ENCODE measurements around the gene PDLIM3. TPM values are rescaled to one million over a fixed set of nuclear protein-coding genes. Genes with fewer than 3 reads are reported as not detected.

The PDLIM3 gene
- total and polyA plus RNA-seq, 2 of the 13 experiments (the other 11 are each of a cell fraction or from before 2014, with no cell fraction given), result 5.9 to 14.0 TPM

GRCh38 chr4:185567381-185568376 lies 32.4 kb upstream of the PDLIM3 start (continued):
- no peak for TF ChIP-seq HNRNPH1 (optimal IDR thresholded peaks at IDR 0.05; ENCODE audit: low read depth, low read length)
- TF ChIP-seq ZNF501 (CRISPR knock-in tag; IDR thresholded peaks at IDR 0.05), result no peak; the same call in 1 of the 2 replicates
- no peak for TF ChIP-seq LCORL (IDR thresholded peaks at IDR 0.05)
- no peak for TF ChIP-seq LCORL (CRISPR knock-in tag; IDR thresholded peaks at IDR 0.05)
- TF ChIP-seq ZXDC (CRISPR knock-in tag; IDR thresholded peaks at IDR 0.05), result no peak
- no peak for TF ChIP-seq SOX6 (IDR thresholded peaks at IDR 0.05)
- TF ChIP-seq SOX6 (CRISPR knock-in tag; IDR thresholded peaks at IDR 0.05), result peak; percentile 78; the same call in 1 of the 2 replicates
- TF ChIP-seq CREBL2 (CRISPR knock-in tag; IDR thresholded peaks at IDR 0.05; ENCODE audit: borderline replicate concordance), result no peak
- no peak for TF ChIP-seq LBX2 (CRISPR knock-in tag; IDR thresholded peaks at IDR 0.05; ENCODE audit: borderline replicate concordance)
- TF ChIP-seq ZBTB14 (CRISPR knock-in tag; IDR thresholded peaks at IDR 0.05), result no peak
- TF ChIP-seq MBNL3 (CRISPR knock-in tag; conservative IDR thresholded peaks at IDR 0.05), result no peak
- TF ChIP-seq THAP8 (CRISPR knock-in tag; IDR thresholded peaks at IDR 0.05; ENCODE audit: borderline replicate concordance), result no peak
- TF ChIP-seq CENPT (CRISPR knock-in tag; IDR thresholded peaks at IDR 0.05; ENCODE audit: low read depth), result no peak
- peak; percentile 38; the same call in 1 of the 2 replicates for TF ChIP-seq SOX5 (CRISPR knock-in tag; IDR thresholded peaks at IDR 0.05; ENCODE audit: borderline replicate concordance)
- no peak for TF ChIP-seq ZNF543 (CRISPR knock-in tag; IDR thresholded peaks at IDR 0.05)
- peak; percentile 61; the same call in 1 of the 2 replicates for TF ChIP-seq ZNF280D (CRISPR knock-in tag; IDR thresholded peaks at IDR 0.05)
- peak; percentile 63; the same call in 1 of the 2 replicates for TF ChIP-seq TRIM24 (CRISPR knock-in tag; IDR thresholded peaks at IDR 0.05)
- TF ChIP-seq RCOR2 (CRISPR knock-in tag; IDR thresholded peaks at IDR 0.05), result no peak
- TF ChIP-seq ZNF564 (CRISPR knock-in tag; IDR thresholded peaks at IDR 0.05), result no peak
